Gastroesophageal sphincter (tissue), 2 donors: ENCODE measurements around the gene SLC26A4.

ENCODE experiments used
- POLR2A ChIP-seq, 2 donors: fragments of 450-650 bp; IDR thresholded peaks; one replicate each; pipeline ENCODE4 v1.6.1; 2017; ENCODE audit warnings: antibody characterized with exemption in 2 of 2, mild to moderate bottlenecking in 2 of 2, moderate library complexity in 1 of 2
- POLR2AphosphoS5 ChIP-seq: sonication (generic); formaldehyde crosslinking; IDR thresholded peaks from one replicate; pipeline ENCODE4 v1.6.1; 2017; ENCODE audit warnings: antibody characterized with exemption

DNA sequence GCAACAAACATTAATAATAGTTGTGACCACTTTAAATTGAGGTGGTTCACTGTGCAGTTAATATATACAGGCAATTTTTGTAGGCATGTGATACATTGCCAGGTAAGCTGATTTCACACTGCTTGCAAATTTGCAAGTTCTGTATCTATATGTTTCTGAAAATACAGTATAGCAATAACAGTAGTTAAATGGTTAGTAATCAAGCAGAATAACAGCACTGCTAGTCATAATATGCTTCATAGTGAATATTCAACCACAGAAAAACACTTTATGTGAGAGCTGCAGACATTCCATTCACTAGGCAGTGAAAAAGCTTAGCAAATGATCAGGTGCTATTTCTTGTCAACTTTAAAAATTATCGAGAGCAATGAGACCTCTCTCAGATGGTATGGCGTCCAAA lies 28.9 kb downstream of the SLC26A4 start:
- TF ChIP-seq POLR2AphosphoS5 (no peak), POLR2A (IDR thresholded peaks at IDR 0.05) (no peak)
